ENCODE measurements around the gene PKDREJ. TPM values are rescaled to one million over a fixed set of nuclear protein-coding genes. Genes with fewer than 3 reads are reported as not detected.

The PKDREJ gene
- total and polyA plus RNA-seq, 7 donors: under 0.01 to 0.03 TPM; not detected in 5

- Histone ChIP-seq H3K36me3 (ENCODE audit: insufficient read depth in 1 of 2, low read depth in 1 of 2) (peaks cover 0 to 47% of the 10 kb centered on the region in 2 donors), H3K4me3 (no peak overlapping the region), H3K27ac (no peak overlapping the region), H3K9me3 (no peaks in the 10 kb centered on the region), H3K4me1 (peaks cover 33% of the 10 kb centered on the region), H3K27me3 (ENCODE audit: insufficient read depth in 3 of 3, low read length in 2 of 3) (no peaks in the 10 kb centered on the region)
- 29 to 55% (median 35%) methylated on average over 5 of the region's 5 CpGs for WGBS, 3 donors
- TF ChIP-seq, protein P1, sequence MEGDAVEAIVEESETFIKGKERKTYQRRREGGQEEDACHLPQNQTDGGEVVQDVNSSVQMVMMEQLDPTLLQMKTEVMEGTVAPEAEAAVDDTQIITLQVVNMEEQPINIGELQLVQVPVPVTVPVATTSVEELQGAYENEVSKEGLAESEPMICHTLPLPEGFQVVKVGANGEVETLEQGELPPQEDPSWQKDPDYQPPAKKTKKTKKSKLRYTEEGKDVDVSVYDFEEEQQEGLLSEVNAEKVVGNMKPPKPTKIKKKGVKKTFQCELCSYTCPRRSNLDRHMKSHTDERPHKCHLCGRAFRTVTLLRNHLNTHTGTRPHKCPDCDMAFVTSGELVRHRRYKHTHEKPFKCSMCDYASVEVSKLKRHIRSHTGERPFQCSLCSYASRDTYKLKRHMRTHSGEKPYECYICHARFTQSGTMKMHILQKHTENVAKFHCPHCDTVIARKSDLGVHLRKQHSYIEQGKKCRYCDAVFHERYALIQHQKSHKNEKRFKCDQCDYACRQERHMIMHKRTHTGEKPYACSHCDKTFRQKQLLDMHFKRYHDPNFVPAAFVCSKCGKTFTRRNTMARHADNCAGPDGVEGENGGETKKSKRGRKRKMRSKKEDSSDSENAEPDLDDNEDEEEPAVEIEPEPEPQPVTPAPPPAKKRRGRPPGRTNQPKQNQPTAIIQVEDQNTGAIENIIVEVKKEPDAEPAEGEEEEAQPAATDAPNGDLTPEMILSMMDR (IDR thresholded peaks at IDR 0.05): no peak
- intact Hi-C loops (cut with DNase I): no loop called here
- ATAC-seq (no peak), DNase-seq (no peak)
These were observed 21.6 kb downstream of the PKDREJ start for GRCh38 chr22:46241396-46242007.

- intact Hi-C loops (cut with DNase I): no loop called here
- H3K27ac ChIP-seq: no peak overlapping the region
- H3K27me3 ChIP-seq (ENCODE audit: insufficient read depth in 3 of 3, low read length in 2 of 3): no peaks in the 10 kb centered on the region
- H3K4me1 ChIP-seq: peaks cover 31% of the 10 kb centered on the region
- H3K36me3 ChIP-seq (ENCODE audit: insufficient read depth in 1 of 2, low read depth in 1 of 2): peaks cover 0 to 53% of the 10 kb centered on the region in 2 donors
- H3K4me3 ChIP-seq: no peak overlapping the region
- H3K9me3 ChIP-seq: no peaks in the 10 kb centered on the region
- ATAC-seq (no peak), DNase-seq (no peak)
- TF ChIP-seq, protein P1 (IDR thresholded peaks at IDR 0.05): no peak
- WGBS, 3 donors: 40 to 68% (median 51%) methylated on average over 7 of the region's 7 CpGs
These were observed 22.2 kb downstream of the PKDREJ start for GRCh38 chr22:46240907-46241306.

- ATAC-seq (no peak), DNase-seq (no peak)
- TF ChIP-seq, protein P1 (IDR thresholded peaks at IDR 0.05): no peak
- Histone ChIP-seq H3K9me3 (no peaks in the 10 kb centered on the region), H3K27me3 (ENCODE audit: insufficient read depth in 3 of 3, low read length in 2 of 3) (no peaks in the 10 kb centered on the region), H3K4me3 (no peak overlapping the region), H3K36me3 (ENCODE audit: insufficient read depth in 1 of 2, low read depth in 1 of 2) (peaks cover 0 to 57% of the 10 kb centered on the region in 2 donors), H3K27ac (no peak overlapping the region), H3K4me1 (peaks cover 27% of the 10 kb centered on the region)
- WGBS, 3 donors: 49 to 78% (median 69%) methylated on average over 6 of the region's 6 CpGs
- intact Hi-C loops (cut with DNase I): no loop called here
These were observed 22.6 kb downstream of the PKDREJ start for GRCh38 chr22:46240506-46240905.

DNA sequence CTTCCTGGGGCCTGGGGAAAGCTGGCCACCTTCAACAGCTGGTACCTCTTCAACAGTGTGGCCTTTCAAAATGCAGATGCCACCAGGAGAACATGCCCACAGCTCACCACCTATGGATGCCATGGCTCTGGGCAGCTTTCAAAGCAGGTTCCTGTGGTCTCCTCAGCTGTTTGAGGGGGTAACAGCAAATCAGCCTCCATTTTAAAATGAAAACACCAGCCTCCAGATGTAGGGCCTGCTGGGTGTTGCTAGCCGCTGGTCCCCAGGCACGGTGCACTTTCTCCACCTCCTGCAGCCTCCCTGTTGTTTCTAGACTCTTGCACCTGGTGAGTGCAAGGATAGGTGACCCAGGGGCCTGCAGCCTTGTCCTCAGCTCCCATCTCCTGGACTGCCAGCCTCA, 23.1 kb downstream of the PKDREJ start:
- Histone ChIP-seq H3K9me3 (no peaks in the 10 kb centered on the region), H3K36me3 (ENCODE audit: insufficient read depth in 1 of 2, low read depth in 1 of 2) (peaks cover 0 to 60% of the 10 kb centered on the region in 2 donors), H3K4me3 (no peak overlapping the region), H3K4me1 (peaks cover 23% of the 10 kb centered on the region), H3K27me3 (ENCODE audit: insufficient read depth in 3 of 3, low read length in 2 of 3) (no peaks in the 10 kb centered on the region), H3K27ac (peak overlapping the region; percentile 36)
- ATAC-seq (no peak), DNase-seq (no peak)
- 94 to 97% (median 96%) methylated on average over 2 of the region's 2 CpGs for WGBS, 3 donors
- intact Hi-C loops (cut with DNase I): no loop called here
- TF ChIP-seq, protein P1 (IDR thresholded peaks at IDR 0.05): no peak
